Cardiac fibroblast (primary cell): ENCODE measurements around the gene GLIS1.

Experiments
- DNase-seq, 2 donors: peaks; one replicate each; pipeline versions ENCODE4 v3.0.0 to v3.0.0-alpha.2; 2010; ENCODE audit warnings: low read depth in 2 of 2
- H3K4me3 ChIP-seq, 2 donors: replicated peaks in 1 of 2; 1 replicate in 1 of 2; 2 replicates in 1 of 2; pipeline ENCODE4 v1.5.1; 2011; ENCODE audit warnings: low read depth in 2 of 2, low read length in 2 of 2, mild to moderate bottlenecking in 2 of 2, moderate library complexity in 1 of 2
- CTCF ChIP-seq: IDR thresholded peaks from one replicate; pipeline ENCODE4 v1.5.1; 2011; ENCODE audit warnings: low read depth, mild to moderate bottlenecking, low read length, inconsistent platforms

The GLIS1 gene

DNA sequence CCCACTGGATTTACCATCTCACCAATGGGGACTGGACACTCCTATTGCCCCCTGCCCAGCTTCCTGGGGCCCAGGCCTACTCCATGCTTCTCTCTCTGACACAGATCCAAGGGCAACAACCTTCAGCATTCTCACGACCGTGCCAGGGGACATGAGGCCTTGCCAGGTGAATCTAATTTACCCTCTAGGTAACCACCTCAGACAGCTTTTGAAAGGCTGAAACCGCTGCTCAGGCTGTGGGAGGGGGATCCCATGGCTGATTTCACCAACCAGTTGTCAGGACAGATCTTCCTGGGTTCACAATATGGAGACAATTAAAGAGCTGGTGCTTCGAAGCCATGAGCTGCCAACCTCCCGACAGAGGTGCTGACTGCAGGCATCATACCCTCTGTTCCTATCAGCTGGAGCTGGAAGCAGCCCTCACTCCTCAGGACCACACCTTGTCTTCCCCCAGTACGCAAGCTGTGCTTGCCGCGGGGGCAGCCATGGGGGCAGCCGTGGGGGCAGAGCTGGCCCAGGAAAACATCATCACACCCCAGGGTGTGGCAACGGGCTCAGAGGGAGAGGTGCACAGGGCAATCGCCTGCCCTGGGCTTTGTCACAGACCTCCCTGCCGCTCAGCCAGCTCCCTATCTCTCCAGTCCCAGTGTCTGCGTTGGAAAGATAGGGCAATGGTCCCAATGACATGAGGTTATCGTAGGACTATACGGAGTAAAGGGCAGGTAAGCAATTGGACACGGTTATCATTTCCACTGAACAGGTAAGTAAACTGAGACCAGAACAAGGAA is 159.5 kb downstream of the GLIS1 start:
- no peak for DNase-seq
- no peak for TF ChIP-seq CTCF
- H3K4me3 ChIP-seq: no peak overlapping the region

DNA sequence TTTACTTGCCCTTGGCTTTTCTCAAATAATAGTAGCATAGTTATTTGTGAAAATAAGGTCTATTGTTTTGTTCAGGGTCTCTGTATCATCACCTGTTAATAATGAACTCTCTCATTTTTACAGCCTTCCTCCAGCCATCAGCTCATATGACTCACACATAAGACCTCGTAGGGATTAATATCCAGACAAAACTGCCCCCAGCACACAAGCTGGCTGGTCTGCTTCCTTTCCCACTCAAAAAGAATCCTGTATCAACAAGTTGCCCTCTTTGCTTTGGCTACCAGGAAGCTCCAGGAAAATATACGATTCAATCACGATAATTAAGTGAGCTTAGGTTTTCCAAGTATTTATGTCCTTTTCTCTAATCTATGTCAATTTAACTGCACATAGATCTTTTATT is 160.6 kb downstream of the GLIS1 start:
- no peak overlapping the region for H3K4me3 ChIP-seq
- TF ChIP-seq CTCF: no peak
- peak in 1 of 2 donors; percentile 14 for DNase-seq

- TF ChIP-seq CTCF: no peak
- H3K4me3 ChIP-seq: no peak overlapping the region
- no peak for DNase-seq
Observed at GRCh38 chr1:53577761-53578100, 161.2 kb downstream of the GLIS1 start.

GRCh38 chr1:53576866-53577760 is 161.9 kb downstream of the GLIS1 start:
- H3K4me3 ChIP-seq: no peak overlapping the region
- TF ChIP-seq CTCF: no peak
- no peak for DNase-seq

DNA sequence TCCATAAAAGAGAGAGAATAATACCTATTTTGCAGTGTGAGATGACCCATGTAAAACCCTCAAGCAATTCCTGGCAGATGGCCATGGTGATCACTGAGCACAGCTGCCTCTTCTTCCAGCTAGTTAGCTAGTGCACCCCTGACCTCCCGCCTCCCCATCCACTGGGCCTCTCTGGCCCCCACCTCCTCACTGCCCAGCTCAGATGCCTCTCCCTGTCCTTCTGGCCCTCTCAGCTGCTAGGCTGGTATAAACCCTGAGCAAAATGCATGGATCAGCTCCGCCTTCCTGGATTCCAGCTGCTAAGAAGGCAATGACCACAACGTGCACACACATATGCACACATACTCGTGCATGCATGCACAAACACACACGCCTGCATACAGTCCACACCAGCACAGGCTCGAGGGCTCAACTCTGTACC is 162.6 kb downstream of the GLIS1 start:
- no peak for TF ChIP-seq CTCF
- H3K4me3 ChIP-seq: no peak overlapping the region
- DNase-seq: no peak

- no peak overlapping the region for H3K4me3 ChIP-seq
- DNase-seq: no peak
- TF ChIP-seq CTCF: no peak
Observed at GRCh38 chr1:53575955-53576320, 163.0 kb downstream of the GLIS1 start.
